Ectodermal cell (in vitro differentiated cells): ENCODE measurements around the gene JAK2.

Experiments used
- H3K27ac ChIP-seq: 2 replicates; pipeline ENCODE4 v1.7.0; 2013; ENCODE audit warnings: mild to moderate bottlenecking, low read depth, low read length; ENCODE audit not compliant: insufficient read depth, poor library complexity, severe bottlenecking
- H3K27me3 ChIP-seq: 2 replicates; pipeline ENCODE4 v1.7.0; 2013; ENCODE audit warnings: mild to moderate bottlenecking, low read length; ENCODE audit not compliant: insufficient read depth, control insufficient read depth, poor library complexity, severe bottlenecking
- H3K36me3 ChIP-seq: one replicate; pipeline ENCODE4 v1.7.0; 2013; ENCODE audit warnings: low read length; ENCODE audit not compliant: control insufficient read depth, insufficient read depth
- H3K4me1 ChIP-seq: one replicate; pipeline ENCODE4 v1.7.0; 2013; ENCODE audit warnings: low read length; ENCODE audit not compliant: control insufficient read depth, insufficient read depth
- H3K4me3 ChIP-seq: 2 replicates; pipeline ENCODE4 v1.7.0; 2013; ENCODE audit warnings: low read depth, low read length, control low read depth; ENCODE audit not compliant: insufficient read depth
- H3K9me3 ChIP-seq: 2 replicates; pipeline ENCODE4 v1.7.0; 2013; ENCODE audit warnings: mild to moderate bottlenecking, low read length, moderate library complexity; ENCODE audit not compliant: control insufficient read depth
- WGBS, 2 experiments: methylation state at CpG; one replicate each; pipeline ENCODE4 v1.1.7; 2013; ENCODE audit warnings: missing lambda C conversion rate in 2 of 2; 5-methylcytosine and 5-hydroxymethylcytosine counted together

The JAK2 gene

GRCh38 chr9:4955836-4956235, 29.2 kb upstream of the JAK2 start:
- WGBS, 2 experiments = 88% methylated on average over 1 of the region's 2 CpGs; no CpG with 5 or more reads in 1 of the 2 experiments
- Histone ChIP-seq H3K9me3 (no peaks in the 10 kb centered on the region), H3K4me3 (no peak overlapping the region), H3K27ac (no peak overlapping the region), H3K36me3 (no peaks in the 10 kb centered on the region), H3K4me1 (no peaks in the 10 kb centered on the region), H3K27me3 (no peaks in the 10 kb centered on the region)

- Histone ChIP-seq H3K36me3 (no peaks in the 10 kb centered on the region), H3K27ac (no peak overlapping the region), H3K27me3 (no peaks in the 10 kb centered on the region), H3K4me1 (no peaks in the 10 kb centered on the region), H3K9me3 (no peaks in the 10 kb centered on the region), H3K4me3 (no peak overlapping the region)
- WGBS, 2 experiments = 80 to 85% methylated on average over 2 to 3 of the region's 3 CpGs
These were observed 26.0 kb upstream of the JAK2 start for GRCh38 chr9:4959031-4959430.

DNA sequence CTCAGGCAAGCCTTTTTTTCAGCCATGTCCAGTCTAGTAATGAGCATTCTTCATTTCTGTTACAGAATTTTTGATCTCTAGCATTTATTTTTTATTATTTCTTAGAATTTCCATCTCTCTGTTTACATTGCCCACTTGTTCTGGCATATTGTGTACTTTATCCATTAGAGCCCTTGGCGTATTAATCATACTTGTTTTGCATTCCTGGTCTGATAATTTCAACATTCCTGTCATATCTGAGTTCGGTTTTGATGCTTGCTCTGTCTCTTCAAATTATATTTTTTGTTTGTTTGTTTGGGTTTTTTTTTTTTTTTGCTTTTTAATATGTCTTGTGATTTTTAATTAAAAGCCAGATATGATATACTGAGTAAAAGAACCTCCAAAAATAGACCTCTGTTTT, 23.0 kb upstream of the JAK2 start:
- H3K36me3 ChIP-seq = no peaks in the 10 kb centered on the region
- no peaks in the 10 kb centered on the region for H3K4me1 ChIP-seq
- H3K9me3 ChIP-seq = no peaks in the 10 kb centered on the region
- H3K27me3 ChIP-seq = no peaks in the 10 kb centered on the region
- no peak overlapping the region for H3K4me3 ChIP-seq
- 93 to 100% methylated on average over 1 to 2 of the region's 2 CpGs for WGBS, 2 experiments
- no peak overlapping the region for H3K27ac ChIP-seq

GRCh38 chr9:4964540-4964939, 20.5 kb upstream of the JAK2 start:
- no peak overlapping the region for H3K27ac ChIP-seq
- H3K4me1 ChIP-seq = no peaks in the 10 kb centered on the region
- H3K36me3 ChIP-seq = no peaks in the 10 kb centered on the region
- H3K4me3 ChIP-seq = no peak overlapping the region
- no peaks in the 10 kb centered on the region for H3K9me3 ChIP-seq
- H3K27me3 ChIP-seq = no peaks in the 10 kb centered on the region

- WGBS, 2 experiments = 82 to 90% methylated on average over 2 of the region's 2 CpGs
- H3K36me3 ChIP-seq = no peaks in the 10 kb centered on the region
- no peaks in the 10 kb centered on the region for H3K9me3 ChIP-seq
- H3K4me1 ChIP-seq = no peaks in the 10 kb centered on the region
- no peaks in the 10 kb centered on the region for H3K27me3 ChIP-seq
- no peak overlapping the region for H3K4me3 ChIP-seq
- no peak overlapping the region for H3K27ac ChIP-seq
These were observed 19.8 kb upstream of the JAK2 start for GRCh38 chr9:4965174-4965821.

- H3K36me3 ChIP-seq = no peaks in the 10 kb centered on the region
- H3K27me3 ChIP-seq = no peaks in the 10 kb centered on the region
- H3K4me1 ChIP-seq = no peaks in the 10 kb centered on the region
- WGBS, 2 experiments = 91 to 93% methylated on average over 2 to 3 of the region's 3 CpGs
- no peak overlapping the region for H3K27ac ChIP-seq
- H3K9me3 ChIP-seq = no peaks in the 10 kb centered on the region
- H3K4me3 ChIP-seq = no peak overlapping the region
These were observed 17.5 kb upstream of the JAK2 start for GRCh38 chr9:4967523-4967922.

DNA sequence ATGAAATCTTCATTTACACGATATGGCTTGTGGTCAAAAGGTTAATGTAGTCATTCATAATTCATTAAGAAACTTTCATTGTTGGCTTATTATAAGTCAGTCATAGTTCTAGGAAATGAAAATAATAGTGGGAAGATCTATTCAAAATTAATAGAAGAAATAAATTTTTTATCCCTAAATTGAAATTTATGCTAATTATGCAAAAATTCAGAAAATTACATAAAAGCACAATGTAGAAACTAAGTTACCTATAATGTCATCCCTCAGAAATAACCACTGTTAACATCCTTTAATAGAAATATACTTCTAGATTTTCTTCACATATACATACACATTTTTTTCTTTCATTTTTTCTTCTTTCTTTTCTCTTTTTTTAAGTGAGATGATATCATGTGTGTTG, 15.9 kb upstream of the JAK2 start:
- 100% methylated on average over 1 of the region's 1 CpG; no CpG with 5 or more reads in 1 of the 2 experiments for whole genome bisulfite sequencing, 2 experiments

GRCh38 chr9:4970970-4971641, 14.0 kb upstream of the JAK2 start:
- Histone ChIP-seq H3K9me3 (no peaks in the 10 kb centered on the region), H3K36me3 (no peaks in the 10 kb centered on the region), H3K4me3 (no peak overlapping the region), H3K27me3 (no peaks in the 10 kb centered on the region), H3K4me1 (no peaks in the 10 kb centered on the region), H3K27ac (no peak overlapping the region)
- WGBS, 2 experiments = 92 to 93% methylated on average over 8 of the region's 8 CpGs

More for the DNA sequence above, 15.9 kb upstream of the JAK2 start:
- Histone ChIP-seq H3K36me3 (no peaks in the 10 kb centered on the region), H3K27me3 (no peaks in the 10 kb centered on the region), H3K4me1 (no peaks in the 10 kb centered on the region), H3K27ac (no peak overlapping the region), H3K4me3 (no peak overlapping the region), H3K9me3 (no peaks in the 10 kb centered on the region)

- no peaks in the 10 kb centered on the region for H3K36me3 ChIP-seq
- H3K9me3 ChIP-seq = no peaks in the 10 kb centered on the region
- no peak overlapping the region for H3K27ac ChIP-seq
- H3K4me1 ChIP-seq = no peaks in the 10 kb centered on the region
- no peak overlapping the region for H3K4me3 ChIP-seq
- WGBS, 2 experiments = 89 to 100% methylated on average over 1 of the region's 1 CpG
- H3K27me3 ChIP-seq = no peaks in the 10 kb centered on the region
These were observed 11.8 kb upstream of the JAK2 start for GRCh38 chr9:4973246-4973645.

DNA sequence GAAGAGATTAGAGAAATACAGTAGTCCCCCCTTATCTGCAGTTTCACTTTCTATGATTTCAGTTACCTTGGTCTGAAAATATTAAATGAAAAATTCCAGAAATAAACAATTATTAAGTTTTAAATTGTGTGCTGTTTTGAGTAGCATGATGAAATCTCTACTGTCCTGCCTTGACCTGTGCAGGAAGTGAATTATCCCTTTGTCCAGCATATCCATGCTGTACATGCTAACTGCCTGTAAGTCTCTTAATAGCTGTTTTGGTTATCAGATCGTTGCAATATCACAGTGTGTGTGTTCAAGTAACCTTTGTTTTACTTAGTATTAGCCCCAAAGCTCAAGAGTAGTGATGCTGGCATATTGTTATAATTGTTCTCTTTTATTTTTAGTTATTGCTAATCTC, 11.2 kb upstream of the JAK2 start:
- Histone ChIP-seq H3K27me3 (no peaks in the 10 kb centered on the region), H3K27ac (no peak overlapping the region), H3K4me1 (no peaks in the 10 kb centered on the region), H3K4me3 (no peak overlapping the region), H3K9me3 (no peaks in the 10 kb centered on the region), H3K36me3 (no peaks in the 10 kb centered on the region)
- 86 to 89% methylated on average over 1 of the region's 1 CpG for WGBS, 2 experiments
